ENCODE data around the gene CARHSP1.

GRCh38 chr16:8905168-8905762, 36.5 kb upstream of the CARHSP1 start:
- TF ChIP-seq CTCF (IDR thresholded peaks at IDR 0.05; ENCODE audit: insufficient read depth, low read depth, low read length) (peak; percentile 44), EZH2 (IDR thresholded peaks at IDR 0.05; ENCODE audit: insufficient read depth, low read length) (no peak)
